Heart left ventricle (tissue), 16 donors: Measurements from ENCODE around the gene CBX4. TPM values are rescaled to one million over a fixed set of nuclear protein-coding genes. Genes with fewer than 3 reads are reported as not detected.
A peak's percentile ranks its signal among the peaks of the same experiment; 100 is the strongest.

Source experiments
- ATAC-seq, 4 donors: fragments of 200-7000 bp; cut with Tn5 transposase; one replicate each; pipeline ENCODE4 v1.9.1; 2020 to 2022; ENCODE audit warnings: moderate library complexity in 4 of 4, mild to moderate bottlenecking in 3 of 4, moderate number of reproducible peaks in 1 of 4
- DNase-seq, 5 donors: peaks; one replicate each; pipeline ENCODE4 v3.0.0-alpha.2; 2020
- H3K27ac ChIP-seq, 12 donors: fragments of 200-600 bp; sonication (generic) in 4 of 12; one replicate each; pipeline versions ENCODE4 v1.5.0 to v1.8.0; 2016 to 2022; ENCODE audit warnings: mild to moderate bottlenecking in 2 of 12
- H3K27me3 ChIP-seq, 9 donors: fragments of 200-600 bp; sonication (generic) in 2 of 9; one replicate each; pipeline versions ENCODE4 v1.5.1 to v1.8.0; 2016 to 2022; ENCODE audit warnings: mild to moderate bottlenecking in 3 of 9
- H3K36me3 ChIP-seq, 9 donors: fragments of 200-600 bp; sonication (generic) in 2 of 9; one replicate each; pipeline versions ENCODE4 v1.5.0 to v1.8.0; 2018 to 2022; ENCODE audit warnings: mild to moderate bottlenecking in 2 of 9
- H3K4me1 ChIP-seq, 12 donors: fragments of 200-600 bp; sonication (generic) in 4 of 12; one replicate each; pipeline versions ENCODE4 v1.5.0 to v1.8.0; 2016 to 2022; ENCODE audit warnings: mild to moderate bottlenecking in 3 of 12
- H3K4me3 ChIP-seq, 12 donors: fragments of 200-600 bp; sonication (generic) in 4 of 12; one replicate each; pipeline versions ENCODE4 v1.5.0 to v1.8.0; 2017 to 2022; ENCODE audit warnings: mild to moderate bottlenecking in 9 of 12, moderate library complexity in 4 of 12
- H3K9me3 ChIP-seq, 12 donors: fragments of 200-600 bp; sonication (generic) in 4 of 12; one replicate each; pipeline versions ENCODE4 v1.5.0 to v1.8.0; 2016 to 2022; ENCODE audit warnings: mild to moderate bottlenecking in 1 of 12
- POLR2A ChIP-seq, 2 donors: fragments of 450-650 bp; IDR thresholded peaks; one replicate each; pipeline ENCODE4 v1.6.1; 2017; ENCODE audit warnings: antibody characterized with exemption in 2 of 2, mild to moderate bottlenecking in 2 of 2, moderate library complexity in 2 of 2
- WGBS, 4 donors: extraction: QIAGEN DNeasy Blood & Tissue Kit in 2 of 4; methylation state at CpG; one replicate each; pipeline versions ENCODE4 v1.1.5 to v1.1.7; 2013 to 2018; 5-methylcytosine and 5-hydroxymethylcytosine counted together
- intact Hi-C, 10 donors: fragments of 100-400 bp; cut with DNase I; formaldehyde crosslinking; loops; one replicate each; pipeline versions ENCODE4 v1.11.1 to v1.14.2; 2022
- polyA plus RNA-seq, 2 donors: library from polyadenylated mRNA; stranded (reverse); fragments of 200-250 nt; gene quantifications; one replicate each; pipeline ENCODE4 v1.2.3, GENCODE V29; 2013
- total RNA-seq, 9 donors: library from RNA; depleted of rRNA in 2 of 9; stranded (reverse); fragments of >200 nt in 2 of 9; fragmentation: NEBNext Ultra II Directional in 3 of 9; extraction: Animal tissue kit (Norgen Biotek cat#: 25700) in 3 of 9; gene quantifications; one replicate each; pipeline versions ENCODE4 v1.1.0 to v1.2.4, GENCODE V29; 2016 to 2023
- TF ChIP-seq, protein P1 (sequence below), 12 donors: fragments of 200-600 bp; sonication (generic) in 4 of 12; IDR thresholded peaks; one replicate each; pipeline versions ENCODE4 v1.5.0 to v1.8.0; 2018 to 2022; ENCODE audit warnings: antibody characterized with exemption in 12 of 12, mild to moderate bottlenecking in 5 of 12
- donor health status: ischemic (EF 13 %, LVEDD 7.1; RV severe dilation, severe dysfunction).
- donor health status: healthy with polysubstance abuse.
- donor health status: DM: no; HTN: yes; CAD: no.
- donor health status: DM: no; HTN: no; CAD: no.
- donor health status: ischemic (EF 25% LVEDD 6.9; RV normal size, moderate dysfunction).
- donor health status: ischemic (EF 25% LVEDD 5.7; RV mildly dilated, moderate dysfunction).
- donor health status: healthy.
- donor health status: DM: yes; HTN: yes; CAD: no.
- donor health status: ischemic (EF 35%, LVEDD 5.7; RV mildly dilated, moderate dysfunction).
- donor health status: nonischemic (EF 11% LVEDD 7.7; RV severe dilation, severe dysfunction).
- donor health status: DM: yes; HTN: yes; CAD: no.
- donor health status: PGD.
- donor health status: ischemic (EF 29% LVEDD 5.4; RV normal size, mild dysfunction).
- donor health status: nonischemic (EF 23%, LVEDD 6.1; RV moderate dilation, normal function).

CBX4 gene
- total and polyA plus RNA-seq, 11 donors = 10.9 to 41.1 (median 26.8) TPM

DNA sequence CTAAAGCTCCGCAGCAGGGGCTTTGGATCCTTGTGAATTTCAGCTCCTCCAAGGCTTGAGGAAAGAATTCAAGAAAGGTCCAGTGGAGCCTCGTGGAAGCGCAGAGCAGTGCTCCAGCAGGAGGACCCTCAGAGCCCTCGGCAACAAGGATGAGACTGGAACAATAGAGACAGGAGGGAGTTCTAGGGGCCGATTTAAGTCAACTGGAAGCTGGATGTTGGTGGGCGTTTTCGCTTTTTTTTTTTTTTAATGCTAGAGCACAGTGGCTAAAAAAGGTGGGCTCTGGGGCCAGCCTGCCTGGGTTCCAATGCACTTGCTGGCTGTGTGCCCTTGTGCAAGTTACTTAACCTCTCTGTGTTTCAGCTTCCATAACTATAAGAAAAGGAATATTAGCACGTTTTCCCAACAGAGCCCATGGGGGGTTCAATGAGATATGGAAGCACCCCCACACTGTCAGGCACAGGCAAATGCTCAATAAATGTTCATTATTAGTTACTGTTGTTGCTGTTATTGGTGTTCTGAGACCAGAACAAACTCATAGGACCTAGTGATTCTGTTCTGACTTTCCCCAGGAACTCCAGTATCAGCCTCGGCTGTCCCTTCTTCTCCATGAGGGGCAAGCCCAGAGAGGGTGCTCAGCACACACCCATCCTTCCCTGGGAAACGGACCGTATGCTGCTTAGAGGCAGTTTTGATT, 37.1 kb downstream of the CBX4 start:
- Histone ChIP-seq H3K36me3 (no peaks in the 10 kb centered on the region), H3K27ac (no peak overlapping the region), H3K4me3 (no peak overlapping the region), H3K4me1 (peaks cover 0 to 71% (median 37%) of the 10 kb centered on the region in 12 donors), H3K9me3 (no peaks in the 10 kb centered on the region), H3K27me3 (peaks cover 87 to 98% (median 94%) of the 10 kb centered on the region in 9 donors)
- 5 to 8% (median 7%) methylated on average over 8 to 11 of the region's 11 CpGs for WGBS, 4 donors
- no peak for DNase-seq
- no peak for ATAC-seq
- no peak for TF ChIP-seq POLR2A (IDR thresholded peaks at IDR 0.05)
- TF ChIP-seq, protein P1, sequence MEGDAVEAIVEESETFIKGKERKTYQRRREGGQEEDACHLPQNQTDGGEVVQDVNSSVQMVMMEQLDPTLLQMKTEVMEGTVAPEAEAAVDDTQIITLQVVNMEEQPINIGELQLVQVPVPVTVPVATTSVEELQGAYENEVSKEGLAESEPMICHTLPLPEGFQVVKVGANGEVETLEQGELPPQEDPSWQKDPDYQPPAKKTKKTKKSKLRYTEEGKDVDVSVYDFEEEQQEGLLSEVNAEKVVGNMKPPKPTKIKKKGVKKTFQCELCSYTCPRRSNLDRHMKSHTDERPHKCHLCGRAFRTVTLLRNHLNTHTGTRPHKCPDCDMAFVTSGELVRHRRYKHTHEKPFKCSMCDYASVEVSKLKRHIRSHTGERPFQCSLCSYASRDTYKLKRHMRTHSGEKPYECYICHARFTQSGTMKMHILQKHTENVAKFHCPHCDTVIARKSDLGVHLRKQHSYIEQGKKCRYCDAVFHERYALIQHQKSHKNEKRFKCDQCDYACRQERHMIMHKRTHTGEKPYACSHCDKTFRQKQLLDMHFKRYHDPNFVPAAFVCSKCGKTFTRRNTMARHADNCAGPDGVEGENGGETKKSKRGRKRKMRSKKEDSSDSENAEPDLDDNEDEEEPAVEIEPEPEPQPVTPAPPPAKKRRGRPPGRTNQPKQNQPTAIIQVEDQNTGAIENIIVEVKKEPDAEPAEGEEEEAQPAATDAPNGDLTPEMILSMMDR (IDR thresholded peaks at IDR 0.05) = no peak
- intact Hi-C loops = loop anchor here in 5 of 10 donors (2.0 to 10.0 kb wide), 5 partner anchors 39 to 190 kb away; no protein-coding TSS in a partner anchor

DNA sequence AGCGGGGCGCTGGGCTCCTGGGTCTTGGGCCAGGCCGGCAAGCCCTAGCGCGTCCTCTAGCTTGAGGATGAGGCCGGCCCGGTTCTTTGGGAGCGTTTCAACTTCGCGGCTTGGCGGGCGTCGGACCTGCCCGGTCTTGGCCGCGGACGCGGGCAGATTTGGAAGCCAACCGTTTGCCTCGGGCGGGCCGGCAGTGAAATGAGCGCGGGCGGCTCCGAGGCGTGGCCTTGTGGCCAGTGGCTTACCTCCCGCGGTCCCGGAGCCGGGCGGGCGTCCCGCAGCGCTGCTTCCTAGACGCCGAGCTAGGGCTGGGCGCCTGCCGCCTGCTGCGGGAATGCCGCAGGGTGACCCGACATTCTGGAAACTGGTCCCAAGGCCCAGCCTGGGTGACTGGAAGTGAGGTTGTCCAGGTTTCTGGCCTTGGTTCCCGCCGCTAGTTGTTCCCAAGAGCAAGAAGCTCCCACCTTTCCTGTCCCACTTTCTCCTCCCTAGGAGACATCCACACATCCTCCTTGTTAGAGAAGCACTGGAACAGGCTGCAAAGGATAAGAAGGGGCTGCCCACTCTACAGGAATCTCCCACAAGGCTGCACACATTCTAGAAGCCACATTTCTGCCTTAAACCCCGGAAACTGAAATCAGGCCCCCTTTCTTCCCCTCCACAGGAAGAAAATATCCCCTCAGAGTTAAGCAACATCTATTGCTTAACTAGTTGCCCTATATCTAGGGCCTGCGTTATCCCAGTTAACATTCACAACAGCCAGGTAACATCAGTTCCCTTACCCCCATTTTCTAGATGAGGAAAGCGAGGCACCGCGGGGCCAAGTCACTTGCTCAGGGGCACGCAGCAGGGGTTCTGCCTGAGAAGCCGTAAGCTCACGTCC, 37.8 kb downstream of the CBX4 start:
- Histone ChIP-seq H3K9me3 (no peaks in the 10 kb centered on the region), H3K4me3 (peak overlapping the region in 5 of 12 donors; percentile 9 to 37 (median 15)), H3K27ac (no peak overlapping the region), H3K36me3 (no peaks in the 10 kb centered on the region), H3K27me3 (peaks cover 81 to 90% (median 86%) of the 10 kb centered on the region in 9 donors), H3K4me1 (peaks cover under 1 to 72% (median 39%) of the 10 kb centered on the region in 12 donors)
- DNase-seq (no peak), ATAC-seq (no peak)
- TF ChIP-seq POLR2A (IDR thresholded peaks at IDR 0.05) = no peak
- TF ChIP-seq, protein P1 (IDR thresholded peaks at IDR 0.05) = no peak
- intact Hi-C loops = loop anchor here in 5 of 10 donors (2.0 to 10.0 kb wide), 5 partner anchors 39 to 191 kb away; no protein-coding TSS in a partner anchor
- WGBS, 4 donors = 4 to 7% (median 6%) methylated on average over 27 to 52 of the region's 52 CpGs

DNA sequence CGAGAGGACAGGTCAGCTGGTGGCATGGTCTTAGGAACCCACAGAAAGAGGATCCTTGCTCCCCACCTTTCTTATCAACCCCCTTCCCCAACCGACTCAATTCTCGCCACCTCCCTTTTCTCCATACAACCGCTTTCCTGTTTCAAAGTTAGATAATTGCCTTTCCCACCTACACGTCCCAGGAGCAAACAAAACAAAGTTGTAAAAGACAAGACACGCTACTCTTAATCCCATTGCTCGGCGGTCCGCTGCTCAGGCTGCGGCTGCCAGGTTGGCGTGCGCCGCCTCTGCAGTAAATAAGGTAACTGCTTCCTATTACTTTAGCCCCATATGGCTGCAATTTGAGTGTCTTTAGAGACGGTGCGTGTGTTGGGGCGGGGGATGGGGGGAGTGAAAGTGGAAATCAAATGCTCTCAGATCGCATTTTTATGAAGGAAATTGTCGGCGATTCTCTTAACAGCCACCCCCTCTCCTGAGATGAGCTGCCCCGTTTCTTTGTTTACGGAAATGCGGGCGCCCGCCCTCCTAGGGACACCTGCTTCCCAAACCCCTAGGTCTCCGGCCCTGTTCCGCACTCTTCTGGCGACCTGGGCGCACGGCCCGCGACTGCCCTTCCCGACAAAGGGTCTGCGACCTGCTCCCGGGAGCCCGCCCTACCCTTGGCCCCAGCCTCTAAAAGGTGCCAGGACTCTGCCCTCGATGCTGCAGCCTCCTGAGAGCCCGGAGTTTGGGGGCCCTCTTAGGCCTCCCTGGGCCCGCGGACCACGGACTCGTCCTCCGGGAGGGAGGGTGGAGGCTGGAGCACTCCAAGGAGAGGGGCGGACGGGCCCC, 38.7 kb downstream of the CBX4 start:
- intact Hi-C loops = loop anchor here in 4 of 10 donors (5.0 to 10.0 kb wide), 4 partner anchors 56 to 192 kb away; no protein-coding TSS in a partner anchor
- DNase-seq (no peak), ATAC-seq (no peak)
- Histone ChIP-seq H3K27ac (no peak overlapping the region), H3K4me1 (peaks cover 3 to 80% (median 43%) of the 10 kb centered on the region in 12 donors), H3K4me3 (peak overlapping the region in 6 of 12 donors; percentile 3 to 37 (median 14)), H3K27me3 (peaks cover 76 to 82% (median 79%) of the 10 kb centered on the region in 9 donors), H3K36me3 (no peaks in the 10 kb centered on the region), H3K9me3 (no peaks in the 10 kb centered on the region)
- no peak for TF ChIP-seq POLR2A (IDR thresholded peaks at IDR 0.05)
- TF ChIP-seq, protein P1 (IDR thresholded peaks at IDR 0.05) = no peak
- WGBS, 4 donors = 2 to 4% (median 2%) methylated on average over 30 to 44 of the region's 44 CpGs
